ENCODE results near the gene NFATC3. TPM values are rescaled to one million over a fixed set of nuclear protein-coding genes. Genes with fewer than 3 reads are reported as not detected.

The NFATC3 gene
- total and polyA plus RNA-seq, 4 donors, result 13.5 to 69.6 (median 35.7) TPM

DNA sequence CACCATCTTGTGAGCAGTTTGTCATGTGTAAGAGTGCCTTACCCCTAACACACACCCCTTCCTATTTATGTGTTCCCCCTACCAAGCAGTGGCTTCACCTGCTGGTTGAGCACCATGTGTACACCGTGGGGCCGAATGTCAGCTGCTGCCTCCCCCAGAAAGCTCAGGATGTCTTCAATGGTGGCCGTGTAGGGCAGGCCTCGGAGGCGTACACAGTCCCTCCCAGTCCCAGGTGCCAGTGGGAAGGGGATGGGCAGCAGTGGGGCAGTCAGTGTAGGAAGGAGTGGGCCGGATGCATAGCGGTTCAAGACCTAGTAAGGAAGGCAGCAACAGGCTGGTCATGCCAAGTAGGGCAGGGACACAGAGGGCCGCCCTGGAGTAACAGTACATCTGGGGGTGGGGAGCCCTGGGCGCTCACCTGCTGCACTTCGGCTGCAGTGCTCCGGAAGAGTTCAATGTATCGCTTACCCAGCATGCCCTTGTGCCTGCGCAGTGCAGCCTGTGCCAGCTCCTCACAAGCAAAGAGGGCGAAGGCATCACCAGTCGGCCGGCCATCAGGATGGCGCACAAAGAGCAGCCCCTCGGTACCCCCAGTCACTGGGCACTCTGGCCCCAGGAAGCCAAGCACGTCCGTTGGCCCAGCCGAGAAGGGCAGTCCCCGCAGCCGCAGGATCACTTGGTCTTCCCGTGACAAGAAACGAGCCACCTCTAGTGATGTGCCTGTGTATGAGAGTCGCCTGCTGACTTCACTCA, 146.4 kb downstream of the NFATC3 start:
- H3K36me3 ChIP-seq (ENCODE audit: control insufficient read depth in 4 of 4, insufficient read depth in 4 of 4, low read length in 4 of 4), result peaks cover 0 to 22% (median 5%) of the 10 kb centered on the region in 4 donors
- no peak overlapping the region for H3K27ac ChIP-seq (ENCODE audit: low read depth in 1 of 2, low read length in 1 of 2)
- H3K9me3 ChIP-seq (ENCODE audit: control insufficient read depth in 4 of 4, insufficient read depth in 3 of 4, low read length in 3 of 4), result no peaks in the 10 kb centered on the region
- ATAC-seq (ENCODE audit: insufficient read depth, low FRiP score) (no peak), DNase-seq (no peak)
- WGBS, 2 donors, result 89 to 92% methylated on average over 26 of the region's 26 CpGs
- peaks cover 2 to 18% (median 8%) of the 10 kb centered on the region in 5 donors for H3K4me1 ChIP-seq (ENCODE audit: control insufficient read depth in 5 of 5, insufficient read depth in 5 of 5, low read length in 5 of 5)
- H3K4me3 ChIP-seq, result no peak overlapping the region
- H3K27me3 ChIP-seq (ENCODE audit: control insufficient read depth in 3 of 3, insufficient read depth in 3 of 3, low read length in 2 of 3), result peaks cover 0 to 11% (median 9%) of the 10 kb centered on the region in 3 donors
- H3K9ac ChIP-seq (ENCODE audit: insufficient read depth in 1 of 2, low read length in 2 of 2), result no peak overlapping the region
- TF ChIP-seq, protein P1, sequence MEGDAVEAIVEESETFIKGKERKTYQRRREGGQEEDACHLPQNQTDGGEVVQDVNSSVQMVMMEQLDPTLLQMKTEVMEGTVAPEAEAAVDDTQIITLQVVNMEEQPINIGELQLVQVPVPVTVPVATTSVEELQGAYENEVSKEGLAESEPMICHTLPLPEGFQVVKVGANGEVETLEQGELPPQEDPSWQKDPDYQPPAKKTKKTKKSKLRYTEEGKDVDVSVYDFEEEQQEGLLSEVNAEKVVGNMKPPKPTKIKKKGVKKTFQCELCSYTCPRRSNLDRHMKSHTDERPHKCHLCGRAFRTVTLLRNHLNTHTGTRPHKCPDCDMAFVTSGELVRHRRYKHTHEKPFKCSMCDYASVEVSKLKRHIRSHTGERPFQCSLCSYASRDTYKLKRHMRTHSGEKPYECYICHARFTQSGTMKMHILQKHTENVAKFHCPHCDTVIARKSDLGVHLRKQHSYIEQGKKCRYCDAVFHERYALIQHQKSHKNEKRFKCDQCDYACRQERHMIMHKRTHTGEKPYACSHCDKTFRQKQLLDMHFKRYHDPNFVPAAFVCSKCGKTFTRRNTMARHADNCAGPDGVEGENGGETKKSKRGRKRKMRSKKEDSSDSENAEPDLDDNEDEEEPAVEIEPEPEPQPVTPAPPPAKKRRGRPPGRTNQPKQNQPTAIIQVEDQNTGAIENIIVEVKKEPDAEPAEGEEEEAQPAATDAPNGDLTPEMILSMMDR (IDR thresholded peaks at IDR 0.05; ENCODE audit: control extremely low read depth, extremely low read depth), result no peak

DNA sequence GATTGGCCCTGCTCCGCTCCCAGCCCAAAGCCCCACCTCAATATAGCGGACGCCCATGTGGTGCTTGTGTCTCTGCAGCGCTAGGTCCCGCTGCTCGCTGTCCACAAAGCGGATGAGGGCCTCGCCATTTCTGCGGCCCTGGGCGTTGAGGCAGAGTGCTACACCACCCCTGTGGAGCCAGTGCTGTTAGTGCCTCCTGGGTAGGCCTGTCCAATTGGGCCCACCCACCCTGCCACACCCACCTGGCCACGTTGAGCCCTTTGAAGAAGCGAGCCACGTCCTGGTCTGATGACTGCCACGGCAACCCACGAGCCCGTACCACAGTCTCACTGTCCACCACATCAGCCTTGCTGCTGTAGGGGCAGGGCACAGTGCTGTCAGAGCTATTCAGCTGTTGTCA, 147.2 kb downstream of the NFATC3 start:
- ATAC-seq (ENCODE audit: insufficient read depth, low FRiP score) (no peak), DNase-seq (no peak)
- H3K9me3 ChIP-seq (ENCODE audit: control insufficient read depth in 4 of 4, insufficient read depth in 3 of 4, low read length in 3 of 4), result no peaks in the 10 kb centered on the region
- H3K4me3 ChIP-seq, result no peak overlapping the region
- peaks cover 2 to 25% (median 11%) of the 10 kb centered on the region in 5 donors for H3K4me1 ChIP-seq (ENCODE audit: control insufficient read depth in 5 of 5, insufficient read depth in 5 of 5, low read length in 5 of 5)
- H3K36me3 ChIP-seq (ENCODE audit: control insufficient read depth in 4 of 4, insufficient read depth in 4 of 4, low read length in 4 of 4), result peaks cover 0 to 22% (median 2%) of the 10 kb centered on the region in 4 donors
- no peak overlapping the region for H3K9ac ChIP-seq (ENCODE audit: insufficient read depth in 1 of 2, low read length in 2 of 2)
- no peak overlapping the region for H3K27ac ChIP-seq (ENCODE audit: low read depth in 1 of 2, low read length in 1 of 2)
- WGBS, 2 donors, result 77 to 83% methylated on average over 16 of the region's 16 CpGs
- TF ChIP-seq, protein P1 (IDR thresholded peaks at IDR 0.05; ENCODE audit: control extremely low read depth, extremely low read depth), result no peak
- H3K27me3 ChIP-seq (ENCODE audit: control insufficient read depth in 3 of 3, insufficient read depth in 3 of 3, low read length in 2 of 3), result peaks cover 0 to 16% (median 16%) of the 10 kb centered on the region in 3 donors

DNA sequence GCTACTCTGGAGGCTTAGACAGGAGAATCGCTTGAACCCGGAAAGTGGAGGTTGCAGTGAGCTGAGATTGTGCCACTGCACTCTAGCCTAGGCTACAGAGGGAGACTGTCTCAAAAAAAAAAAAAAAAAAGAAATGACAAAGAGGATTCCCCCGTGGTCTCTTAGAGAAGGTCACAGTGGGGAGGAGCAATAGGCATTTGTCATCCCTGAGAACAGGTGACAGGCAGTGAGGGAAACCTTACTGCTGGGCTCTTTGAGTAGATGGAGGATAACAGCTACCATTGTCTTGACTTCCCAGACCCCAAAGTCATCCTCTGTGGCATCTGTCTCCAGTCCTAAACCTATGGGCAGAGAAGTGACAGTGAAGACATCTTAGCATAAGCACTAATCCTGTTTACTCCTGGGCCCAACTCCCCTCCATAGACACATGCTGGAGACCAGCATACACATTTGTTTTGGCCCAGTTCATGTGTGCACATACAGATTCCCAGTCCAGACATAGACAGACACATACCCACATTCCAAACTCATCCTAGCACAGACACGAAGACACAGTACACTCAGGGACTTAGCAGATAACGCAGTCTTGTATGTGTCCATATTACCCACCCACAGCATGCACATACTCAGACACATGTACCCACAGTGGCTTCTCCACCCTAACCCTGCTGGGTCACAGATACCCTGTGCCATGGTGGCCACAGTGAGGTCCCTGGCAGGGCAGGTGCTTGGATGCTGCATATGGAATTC, 148.1 kb downstream of the NFATC3 start:
- TF ChIP-seq, protein P1 (IDR thresholded peaks at IDR 0.05; ENCODE audit: control extremely low read depth, extremely low read depth), result no peak
- DNase-seq, result no peak
- Histone ChIP-seq H3K4me3 (no peak overlapping the region), H3K9me3 (ENCODE audit: control insufficient read depth in 4 of 4, insufficient read depth in 3 of 4, low read length in 3 of 4) (no peaks in the 10 kb centered on the region), H3K27ac (ENCODE audit: low read depth in 1 of 2, low read length in 1 of 2) (peak overlapping the region in 1 of 2 donors; percentile 57), H3K4me1 (ENCODE audit: control insufficient read depth in 5 of 5, insufficient read depth in 5 of 5, low read length in 5 of 5) (peaks cover 4 to 28% (median 11%) of the 10 kb centered on the region in 5 donors), H3K9ac (ENCODE audit: insufficient read depth in 1 of 2, low read length in 2 of 2) (no peak overlapping the region), H3K27me3 (ENCODE audit: control insufficient read depth in 3 of 3, insufficient read depth in 3 of 3, low read length in 2 of 3) (peaks cover 0 to 16% (median 16%) of the 10 kb centered on the region in 3 donors), H3K36me3 (ENCODE audit: control insufficient read depth in 4 of 4, insufficient read depth in 4 of 4, low read length in 4 of 4) (peaks cover 0 to 20% (median 2%) of the 10 kb centered on the region in 4 donors)
- WGBS, 2 donors, result 73% methylated on average over 5 of the region's 5 CpGs
- ATAC-seq (ENCODE audit: insufficient read depth, low FRiP score), result no peak
